ENCODE measurements around the gene FAM124B.

DNA sequence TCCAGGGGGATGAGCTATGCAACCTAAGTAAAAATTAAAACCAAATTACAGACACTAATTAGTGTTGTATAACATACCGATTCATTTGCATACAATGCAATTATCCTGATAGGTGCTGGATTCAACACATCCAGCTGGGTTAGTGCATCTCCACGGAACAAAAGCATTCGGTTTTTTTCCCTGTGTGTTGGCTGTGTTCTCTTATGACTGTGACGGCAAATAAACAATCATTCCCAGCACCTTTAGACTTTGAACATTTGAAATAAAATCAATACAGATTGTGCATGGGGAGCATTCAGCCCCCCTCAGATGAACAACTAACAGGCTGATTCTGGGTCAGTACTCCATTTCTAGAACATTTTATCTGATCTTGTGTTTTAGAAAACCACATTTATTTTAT is 22.7 kb downstream of the FAM124B start:
- TF ChIP-seq CTCF (IDR thresholded peaks at IDR 0.05; ENCODE audit: insufficient read depth, low read length) = no peak
- TF ChIP-seq SPI1 (IDR thresholded peaks at IDR 0.05; ENCODE audit: borderline replicate concordance, low read depth) = no peak
- TF ChIP-seq, protein P1, sequence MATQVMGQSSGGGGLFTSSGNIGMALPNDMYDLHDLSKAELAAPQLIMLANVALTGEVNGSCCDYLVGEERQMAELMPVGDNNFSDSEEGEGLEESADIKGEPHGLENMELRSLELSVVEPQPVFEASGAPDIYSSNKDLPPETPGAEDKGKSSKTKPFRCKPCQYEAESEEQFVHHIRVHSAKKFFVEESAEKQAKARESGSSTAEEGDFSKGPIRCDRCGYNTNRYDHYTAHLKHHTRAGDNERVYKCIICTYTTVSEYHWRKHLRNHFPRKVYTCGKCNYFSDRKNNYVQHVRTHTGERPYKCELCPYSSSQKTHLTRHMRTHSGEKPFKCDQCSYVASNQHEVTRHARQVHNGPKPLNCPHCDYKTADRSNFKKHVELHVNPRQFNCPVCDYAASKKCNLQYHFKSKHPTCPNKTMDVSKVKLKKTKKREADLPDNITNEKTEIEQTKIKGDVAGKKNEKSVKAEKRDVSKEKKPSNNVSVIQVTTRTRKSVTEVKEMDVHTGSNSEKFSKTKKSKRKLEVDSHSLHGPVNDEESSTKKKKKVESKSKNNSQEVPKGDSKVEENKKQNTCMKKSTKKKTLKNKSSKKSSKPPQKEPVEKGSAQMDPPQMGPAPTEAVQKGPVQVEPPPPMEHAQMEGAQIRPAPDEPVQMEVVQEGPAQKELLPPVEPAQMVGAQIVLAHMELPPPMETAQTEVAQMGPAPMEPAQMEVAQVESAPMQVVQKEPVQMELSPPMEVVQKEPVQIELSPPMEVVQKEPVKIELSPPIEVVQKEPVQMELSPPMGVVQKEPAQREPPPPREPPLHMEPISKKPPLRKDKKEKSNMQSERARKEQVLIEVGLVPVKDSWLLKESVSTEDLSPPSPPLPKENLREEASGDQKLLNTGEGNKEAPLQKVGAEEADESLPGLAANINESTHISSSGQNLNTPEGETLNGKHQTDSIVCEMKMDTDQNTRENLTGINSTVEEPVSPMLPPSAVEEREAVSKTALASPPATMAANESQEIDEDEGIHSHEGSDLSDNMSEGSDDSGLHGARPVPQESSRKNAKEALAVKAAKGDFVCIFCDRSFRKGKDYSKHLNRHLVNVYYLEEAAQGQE (IDR thresholded peaks at IDR 0.05; ENCODE audit: insufficient replicate concordance, low read depth) = no peak

All from HL-60 (cell line).